Natural killer cell (primary cell): ENCODE results near the gene IL4I1. TPM values are rescaled to one million over a fixed set of nuclear protein-coding genes. Genes with fewer than 3 reads are reported as not detected.
A peak's percentile ranks its signal among the peaks of the same experiment; 100 is the strongest.

ENCODE experiments used
- ATAC-seq, 3 donors: fragments of 150-1000 bp in 2 of 3; fragments of 200-7000 bp in 1 of 3; cut with Tn5 transposase; 1 replicate in 1 of 3; 2 replicates in 2 of 3; pipeline ENCODE4 v1.10.0; 2021; ENCODE audit warnings: mild to moderate bottlenecking in 2 of 3, moderate library complexity in 2 of 3
- DNase-seq, 2 donors: peaks; one replicate each; pipeline versions ENCODE4 v3.0.0 to v3.0.0-alpha.2; 2013 to 2021; ENCODE audit warnings: mixed read lengths in 1 of 2
- H3K27ac ChIP-seq: one replicate; pipeline ENCODE4 v1.5.1; 2013; ENCODE audit warnings: mild to moderate bottlenecking, low read length
- H3K27me3 ChIP-seq: one replicate; pipeline ENCODE4 v1.6.1; 2013; ENCODE audit warnings: low read length; ENCODE audit not compliant: control insufficient read depth, insufficient read depth
- H3K36me3 ChIP-seq: one replicate; pipeline ENCODE4 v1.6.1; 2013; ENCODE audit warnings: low read length; ENCODE audit not compliant: control insufficient read depth, insufficient read depth
- H3K4me1 ChIP-seq: one replicate; pipeline ENCODE4 v1.6.1; 2013; ENCODE audit warnings: low read length; ENCODE audit not compliant: control insufficient read depth, insufficient read depth
- H3K4me3 ChIP-seq: one replicate; pipeline ENCODE4 v1.5.1; 2013; ENCODE audit warnings: low read length
- H3K9me3 ChIP-seq: one replicate; pipeline ENCODE4 v1.6.1; 2013; ENCODE audit warnings: low read length; ENCODE audit not compliant: control insufficient read depth, insufficient read depth
- H3K27ac Mint-ChIP-seq, 2 donors: one replicate each; pipeline ENCODE4 v1.8.0; 2022; ENCODE audit warnings: mild to moderate bottlenecking in 2 of 2, mixed read lengths in 2 of 2, moderate library complexity in 1 of 2
- H3K27me3 Mint-ChIP-seq, 2 donors: one replicate each; pipeline ENCODE4 v1.8.0; 2022; ENCODE audit warnings: low read depth in 2 of 2, mixed read lengths in 2 of 2
- H3K36me3 Mint-ChIP-seq: one replicate; pipeline ENCODE4 v1.8.0; 2022; ENCODE audit warnings: mixed read lengths
- H3K4me1 Mint-ChIP-seq, 2 donors: one replicate each; pipeline ENCODE4 v1.8.0; 2022; ENCODE audit warnings: mixed read lengths in 2 of 2
- H3K4me3 Mint-ChIP-seq: one replicate; pipeline ENCODE4 v1.8.0; 2022; ENCODE audit warnings: mild to moderate bottlenecking, moderate library complexity, mixed read lengths
- H3K9me3 Mint-ChIP-seq, 2 donors: one replicate each; pipeline ENCODE4 v1.8.0; 2022; ENCODE audit warnings: mixed read lengths in 2 of 2
- CTCF ChIP-seq: fragments of 200-600 bp; IDR thresholded peaks from one replicate; pipeline ENCODE4 v1.8.0; 2022; ENCODE audit warnings: antibody characterized with exemption
- WGBS: methylation state at CpG from one replicate; pipeline ENCODE4 v1.1.7; 2013; ENCODE audit warnings: missing lambda C conversion rate; ENCODE audit not compliant: insufficient coverage; 5-methylcytosine and 5-hydroxymethylcytosine counted together
- intact Hi-C: fragments of 100-400 bp; cut with micrococcal nuclease; formaldehyde crosslinking; loops from one replicate; pipeline ENCODE4 v1.14.2; 2022
- total RNA-seq, 4 donors: library from RNA; stranded (reverse); fragments of 120-200 nt in 1 of 4; gene quantifications; one replicate each; pipeline versions ENCODE4 v1.2.3 to v1.2.4, GENCODE V29; 2013 to 2022

Gene IL4I1
- total RNA-seq, 3 donors from 2014 or later (not counting 1 experiment from before 2014, with no cell fraction given), result 3.0 to 3.8 (median 3.4) TPM

- Histone ChIP-seq H3K36me3 (peaks cover 2% of the 10 kb centered on the region), H3K9me3 (no peaks in the 10 kb centered on the region), H3K4me3 (no peak overlapping the region), H3K27ac (no peak overlapping the region), H3K4me1 (peaks cover 41% of the 10 kb centered on the region), H3K27me3 (no peaks in the 10 kb centered on the region)
- Mint-ChIP-seq H3K9me3 (no peaks in the 10 kb centered on the region), H3K27me3 (no peaks in the 10 kb centered on the region), H3K4me3 (peak overlapping the region; percentile 26), H3K27ac (peak overlapping the region in 1 of 2 donors; percentile 63), H3K36me3 (no peaks in the 10 kb centered on the region), H3K4me1 (peaks cover 14 to 23% of the 10 kb centered on the region in 2 donors)
- 97% methylated on average over 27 of the region's 27 CpGs for WGBS
- intact Hi-C loops, result no loop called here
- no peak for TF ChIP-seq CTCF
- ATAC-seq, result no peak
- no peak for DNase-seq
Observed at GRCh38 chr19:49872245-49873128, 24.2 kb downstream of the IL4I1 start.

GRCh38 chr19:49871349-49871985 is 25.2 kb downstream of the IL4I1 start:
- no peak for TF ChIP-seq CTCF
- peak overlapping the region; percentile 26 for H3K4me3 Mint-ChIP-seq
- Histone ChIP-seq H3K27ac (no peak overlapping the region), H3K27me3 (no peaks in the 10 kb centered on the region), H3K4me1 (peaks cover 47% of the 10 kb centered on the region), H3K4me3 (no peak overlapping the region), H3K36me3 (peaks cover 2% of the 10 kb centered on the region), H3K9me3 (no peaks in the 10 kb centered on the region)
- intact Hi-C loops, result no loop called here
- 95% methylated on average over 16 of the region's 17 CpGs for WGBS
- H3K36me3 Mint-ChIP-seq, result no peaks in the 10 kb centered on the region
- ATAC-seq (no peak), DNase-seq (no peak)
- no peaks in the 10 kb centered on the region for H3K9me3 Mint-ChIP-seq
- peaks cover 21 to 23% of the 10 kb centered on the region in 2 donors for H3K4me1 Mint-ChIP-seq
- no peaks in the 10 kb centered on the region for H3K27me3 Mint-ChIP-seq
- H3K27ac Mint-ChIP-seq, result peak overlapping the region in 1 of 2 donors; percentile 63

- Mint-ChIP-seq H3K36me3 (no peaks in the 10 kb centered on the region), H3K27me3 (no peaks in the 10 kb centered on the region), H3K9me3 (no peaks in the 10 kb centered on the region), H3K27ac (no peak overlapping the region), H3K4me3 (no peak overlapping the region), H3K4me1 (peaks cover 17 to 23% of the 10 kb centered on the region in 2 donors)
- TF ChIP-seq CTCF, result no peak
- peaks cover 50% of the 10 kb centered on the region for H3K4me1 ChIP-seq
- ATAC-seq, result no peak
- no peaks in the 10 kb centered on the region for H3K9me3 ChIP-seq
- H3K27ac ChIP-seq, result peak overlapping the region; percentile 88
- WGBS, result 91% methylated on average over 15 of the region's 15 CpGs
- H3K4me3 ChIP-seq, result peak overlapping the region; percentile 68
- no peaks in the 10 kb centered on the region for H3K27me3 ChIP-seq
- intact Hi-C loops, result no loop called here
- DNase-seq, result no peak
- H3K36me3 ChIP-seq, result peaks cover 2% of the 10 kb centered on the region
Observed at GRCh38 chr19:49870309-49870901, 26.3 kb downstream of the IL4I1 start.
